NCI-H2171 treated with DMSO at 0.1 percent for 48 hours (cell line): ENCODE data around the gene LRRFIP1.

Source experiments
- DNase-seq: peaks from one replicate; lab custom pipeline; 2025; lab: John Stamatoyannopoulos, UW

Gene LRRFIP1

DNA sequence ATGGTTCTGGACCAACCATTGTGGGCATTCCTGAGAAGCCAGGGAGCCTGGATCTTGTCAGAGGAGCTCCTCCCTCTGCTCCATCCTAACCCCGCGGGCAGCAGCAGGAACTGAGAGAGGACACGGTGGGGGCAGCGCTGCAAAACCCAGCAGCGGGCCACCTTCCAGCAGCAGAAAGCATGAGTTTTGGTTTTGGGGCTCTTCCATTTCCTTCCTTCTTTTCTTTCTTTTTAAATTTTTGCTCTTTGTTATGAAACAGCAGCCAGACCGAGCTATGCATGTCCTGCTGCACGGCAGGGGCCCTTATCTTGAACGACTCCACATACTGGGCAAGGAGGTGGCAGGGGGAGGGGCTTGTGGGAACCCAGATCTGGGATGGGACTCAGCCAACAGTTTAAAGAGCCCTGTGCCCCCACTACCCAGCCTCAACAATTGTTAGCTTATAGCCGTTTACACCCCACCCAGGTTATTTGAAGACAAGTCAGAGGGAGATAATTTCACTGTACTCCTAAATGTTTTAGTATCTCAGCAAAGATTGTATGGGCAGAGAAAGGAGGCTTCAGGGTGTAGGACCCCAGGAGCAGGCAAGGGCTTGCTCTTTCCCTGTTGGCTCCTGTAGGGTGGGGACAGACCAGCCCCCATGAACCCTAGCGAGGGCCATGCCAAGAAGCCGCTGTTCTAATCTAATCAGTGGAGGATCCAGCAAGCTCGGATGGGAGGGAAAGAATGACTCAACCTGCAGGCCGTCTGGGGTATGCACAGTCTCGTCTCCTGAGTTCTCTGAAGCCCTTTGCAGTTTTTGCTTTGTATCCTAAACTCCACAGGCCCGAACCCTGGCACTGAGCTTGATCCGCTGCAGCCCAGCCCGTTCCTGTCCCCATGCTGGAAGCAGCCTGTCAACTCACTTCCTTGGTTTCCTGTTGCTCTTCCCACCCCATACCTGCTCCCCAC is 75.3 kb downstream of the LRRFIP1 start:
- DNase-seq: no peak

DNA sequence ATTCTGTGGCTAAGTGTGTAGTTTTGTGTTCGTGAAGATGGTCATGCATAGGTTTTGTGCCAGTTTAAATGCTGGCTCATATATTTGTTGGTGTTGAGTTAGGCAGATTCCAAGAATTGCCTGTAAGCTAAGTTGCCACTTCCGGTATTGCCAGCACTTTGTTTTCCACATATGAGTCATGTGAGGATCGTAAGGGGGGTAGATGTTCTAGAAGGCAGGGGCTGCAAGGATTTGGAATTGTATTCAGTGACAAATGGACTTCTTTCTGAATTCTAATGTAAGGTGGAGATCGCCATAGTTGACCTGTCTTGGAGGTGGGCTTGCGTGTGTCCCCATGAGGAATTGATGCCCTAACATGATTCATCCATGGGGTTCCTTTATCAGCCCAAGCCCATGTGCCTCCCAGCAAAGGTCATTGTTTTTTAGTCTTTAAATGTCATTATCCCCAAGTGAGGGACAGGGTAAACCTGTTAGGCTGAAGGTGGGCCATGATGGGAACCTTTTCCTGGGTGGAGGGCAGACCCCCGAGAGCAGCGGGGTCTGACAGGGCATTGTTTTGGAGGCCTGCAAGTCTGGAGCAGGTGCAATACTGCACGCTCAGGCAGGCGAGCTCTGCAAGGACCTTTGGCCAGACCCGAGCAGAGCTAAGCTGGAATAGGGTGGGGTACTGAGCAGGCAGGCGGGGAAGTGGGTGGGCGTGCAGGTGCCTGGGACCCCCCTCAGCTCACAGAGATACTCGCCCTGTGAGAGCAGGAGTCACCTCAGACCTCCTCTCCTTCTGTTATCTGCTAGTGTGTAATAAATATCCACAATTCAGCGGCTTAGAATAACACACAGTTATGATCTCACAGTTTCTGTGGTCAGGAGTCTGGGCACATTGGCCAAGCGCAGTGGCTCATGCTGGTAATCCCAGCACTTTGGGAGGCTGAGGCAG is 77.4 kb downstream of the LRRFIP1 start:
- no peak for DNase-seq

DNA sequence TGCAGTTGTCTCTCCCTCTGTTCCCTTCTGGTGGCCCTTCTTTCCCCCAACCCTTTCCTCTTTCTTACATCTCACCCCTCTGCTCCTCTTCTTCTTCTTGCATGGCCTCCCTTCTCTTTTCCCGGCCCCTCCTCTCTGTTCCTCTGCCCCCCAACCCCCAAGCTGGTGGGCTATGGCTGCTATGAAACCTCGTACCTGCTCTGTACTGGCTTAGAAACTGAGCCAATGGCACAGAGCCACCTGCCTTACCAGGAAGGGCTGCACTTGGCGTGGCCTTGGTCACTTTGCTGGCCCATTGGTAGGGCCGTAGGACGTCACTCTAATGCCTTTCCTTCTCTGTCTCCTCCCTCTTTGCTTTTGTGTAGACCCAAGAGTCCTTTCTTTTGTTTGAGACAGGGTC is 78.9 kb downstream of the LRRFIP1 start:
- no peak for DNase-seq

DNA sequence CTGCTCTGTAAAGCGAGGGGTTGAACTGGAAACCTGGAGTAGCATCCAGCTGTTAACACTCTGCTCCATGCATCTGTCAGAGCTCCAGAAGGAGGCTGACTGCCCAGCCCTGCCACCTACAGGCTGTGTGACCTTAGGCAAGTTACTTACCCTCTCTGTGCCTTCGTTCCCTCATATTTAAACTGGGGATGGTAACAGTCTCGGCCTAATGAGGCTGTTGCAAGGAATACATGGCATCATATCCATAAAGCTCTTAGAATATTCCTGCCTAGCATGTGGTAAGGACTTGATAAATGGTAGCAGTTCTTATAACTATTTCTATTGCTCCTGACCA is 80.6 kb downstream of the LRRFIP1 start:
- DNase-seq: no peak

DNA sequence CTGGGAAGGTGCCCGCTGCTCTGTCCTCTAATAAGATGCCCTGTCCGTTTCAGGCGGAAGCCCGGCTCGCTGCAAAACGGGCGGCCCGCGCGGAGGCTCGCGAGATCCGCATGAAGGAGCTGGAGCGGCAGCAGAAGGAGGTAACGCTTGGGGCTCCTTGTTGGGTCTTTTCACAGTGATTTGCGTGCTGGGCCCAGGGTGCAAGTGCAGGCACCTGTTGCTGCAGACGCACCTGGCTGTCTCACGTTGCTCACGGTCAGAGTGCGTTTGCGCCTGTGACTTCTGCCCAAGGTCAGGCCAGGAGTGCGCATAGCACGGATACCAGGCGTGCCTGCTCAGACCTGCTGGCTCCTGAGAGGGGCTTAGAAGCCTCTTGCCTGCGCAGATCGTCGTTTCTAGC is 81.1 kb downstream of the LRRFIP1 start:
- DNase-seq: no peak

DNA sequence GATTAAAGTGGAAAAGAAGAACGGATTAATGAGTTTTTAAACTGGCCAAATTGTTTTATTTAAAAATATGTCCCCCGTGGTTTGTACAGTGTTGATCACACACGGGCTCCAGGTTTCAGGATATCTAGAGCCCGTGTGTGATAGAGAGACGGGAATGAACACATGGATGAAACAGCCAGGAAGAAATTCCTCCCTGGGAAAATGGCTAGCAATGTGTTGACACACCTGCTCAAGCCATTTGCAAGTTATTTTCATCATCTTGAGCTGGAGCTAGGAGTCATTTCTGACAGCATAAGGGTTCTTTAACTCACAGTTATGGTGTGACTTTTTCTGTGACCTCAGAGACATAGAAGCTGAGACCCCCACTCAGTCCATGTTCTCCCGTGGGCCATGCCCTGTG is 81.6 kb downstream of the LRRFIP1 start:
- no peak for DNase-seq

DNA sequence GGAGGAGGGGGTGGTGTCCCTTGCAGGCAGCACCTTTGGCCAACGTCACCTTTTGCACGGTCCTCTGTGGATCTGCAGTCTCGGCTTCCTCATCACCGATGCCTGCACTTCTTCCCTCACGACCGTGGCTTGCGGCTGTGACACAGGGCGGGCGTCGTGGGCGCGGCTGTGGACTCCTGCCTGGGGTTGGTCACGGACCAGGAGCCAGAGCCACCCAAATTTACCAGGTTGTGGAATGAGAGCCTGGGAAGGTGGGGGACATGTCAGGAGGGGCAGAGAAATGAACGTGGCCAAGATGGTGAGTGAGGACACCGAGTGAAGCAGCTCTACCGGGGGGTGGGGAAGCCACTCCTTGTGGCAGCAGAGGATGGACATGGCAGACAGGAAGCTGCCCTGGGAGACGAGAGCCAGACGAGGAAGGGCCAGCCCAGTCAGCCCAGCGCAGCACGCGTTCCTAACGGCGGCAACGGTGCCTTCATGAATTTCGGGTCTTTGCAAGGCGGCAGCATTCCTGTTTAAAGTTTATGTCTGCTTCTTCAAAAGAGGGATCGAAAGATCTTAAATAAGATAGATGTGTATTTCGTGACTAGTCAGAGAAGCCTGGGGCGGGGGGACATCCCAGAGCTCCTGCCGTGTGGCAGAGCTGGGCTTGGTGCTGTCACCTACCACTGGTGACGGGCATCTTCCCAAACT is 84.2 kb downstream of the LRRFIP1 start:
- no peak for DNase-seq

DNA sequence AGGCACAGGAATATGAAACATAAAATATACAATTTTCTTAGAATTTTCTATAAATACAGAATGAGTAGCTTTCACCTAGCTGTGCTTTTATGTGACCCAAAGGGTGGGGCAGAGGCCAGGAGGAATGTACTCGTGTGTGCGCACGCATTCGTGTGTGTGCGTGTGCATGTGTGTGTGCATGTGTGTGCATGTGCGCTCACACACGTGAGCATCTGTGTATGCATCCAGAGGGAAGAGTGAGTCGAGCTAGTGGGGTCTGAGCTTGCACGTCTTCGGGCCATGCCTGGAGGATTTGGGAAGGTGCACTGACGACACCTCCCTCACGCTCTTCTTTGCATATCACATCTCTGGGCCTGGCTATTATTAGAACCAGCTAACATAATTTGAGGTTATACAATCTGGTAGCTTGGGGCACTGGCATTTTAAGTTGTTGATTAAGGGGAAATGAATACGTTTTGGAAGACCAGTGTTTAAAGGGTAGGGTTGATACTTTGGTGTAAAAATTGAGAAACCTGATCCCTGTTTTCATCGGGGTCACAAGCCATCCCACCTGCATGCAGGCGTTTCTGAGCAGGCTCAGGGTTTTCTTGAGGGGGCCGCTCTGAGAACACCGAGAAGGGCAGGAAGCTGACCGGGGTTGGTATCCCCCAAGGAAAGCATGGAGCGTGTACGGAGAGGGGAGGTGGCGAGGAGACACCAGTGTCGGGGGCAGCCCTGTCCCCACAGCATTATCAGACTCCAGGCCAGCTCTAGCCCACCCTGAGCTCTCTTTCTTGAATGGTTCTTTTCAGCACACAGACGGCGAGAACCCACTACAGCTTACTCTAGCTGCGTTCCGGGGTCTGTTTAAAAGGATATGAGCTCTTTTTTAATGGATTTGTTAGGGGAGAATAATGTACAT is 85.3 kb downstream of the LRRFIP1 start:
- no peak for DNase-seq

DNA sequence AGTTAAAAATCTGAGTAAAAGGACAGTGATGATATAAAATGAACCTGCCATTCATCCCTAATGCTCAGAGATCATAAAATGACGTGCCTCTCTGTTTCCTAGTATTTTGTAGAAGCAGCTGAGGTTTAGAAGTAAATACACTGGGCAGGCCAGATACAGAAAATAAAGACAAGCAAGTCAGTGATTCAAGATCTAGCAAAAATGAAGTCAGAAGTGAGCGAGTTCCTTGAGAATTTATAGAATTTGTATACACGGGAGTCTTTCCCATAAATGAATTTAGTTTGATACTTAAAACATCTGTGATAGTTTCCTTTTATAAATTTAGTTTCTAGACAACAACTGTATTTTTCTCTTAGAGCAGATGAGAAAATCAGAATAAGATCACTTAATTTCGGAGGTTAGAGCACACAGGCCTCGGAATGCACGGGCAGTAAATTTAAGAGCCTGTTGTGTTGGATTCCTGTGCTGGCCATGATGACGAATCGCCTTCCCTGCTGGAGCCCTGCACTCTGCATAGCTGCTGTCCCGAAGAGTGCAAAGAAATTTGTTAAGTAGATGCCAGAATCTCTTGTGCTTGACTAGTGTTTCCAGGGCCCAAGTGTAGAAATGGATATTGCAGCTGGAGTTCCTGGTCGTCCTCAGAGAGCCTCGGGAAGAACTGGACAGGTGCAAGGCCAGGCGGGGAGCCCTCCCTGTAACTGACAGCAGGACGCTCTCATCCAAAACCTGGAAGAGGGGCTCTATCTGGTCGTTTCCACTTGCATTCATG is 87.5 kb downstream of the LRRFIP1 start:
- no peak for DNase-seq

DNA sequence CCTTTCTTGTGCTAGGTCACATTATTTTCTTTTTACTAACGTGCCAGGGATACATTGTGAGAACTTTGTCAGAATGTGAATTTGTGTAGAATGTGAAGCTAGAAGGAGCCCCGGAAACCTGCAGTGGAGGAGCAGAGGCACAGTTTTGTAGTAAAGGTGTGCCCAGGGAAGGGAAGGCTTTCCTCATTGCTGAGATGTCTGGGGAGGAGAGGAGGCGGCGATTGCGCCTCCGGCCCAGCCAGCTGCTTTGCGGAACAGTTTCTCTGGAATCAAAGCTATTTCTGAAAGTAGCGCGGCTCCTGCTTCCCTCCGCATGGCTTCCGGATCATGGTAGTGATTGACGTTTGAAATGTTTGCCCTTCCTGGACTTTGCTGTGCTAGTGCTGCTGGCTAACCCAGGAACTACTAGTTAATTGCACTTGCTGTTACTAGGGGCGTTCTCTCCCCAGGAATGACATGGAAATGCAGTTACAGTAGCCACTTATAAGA is 88.1 kb downstream of the LRRFIP1 start:
- no peak for DNase-seq

DNA sequence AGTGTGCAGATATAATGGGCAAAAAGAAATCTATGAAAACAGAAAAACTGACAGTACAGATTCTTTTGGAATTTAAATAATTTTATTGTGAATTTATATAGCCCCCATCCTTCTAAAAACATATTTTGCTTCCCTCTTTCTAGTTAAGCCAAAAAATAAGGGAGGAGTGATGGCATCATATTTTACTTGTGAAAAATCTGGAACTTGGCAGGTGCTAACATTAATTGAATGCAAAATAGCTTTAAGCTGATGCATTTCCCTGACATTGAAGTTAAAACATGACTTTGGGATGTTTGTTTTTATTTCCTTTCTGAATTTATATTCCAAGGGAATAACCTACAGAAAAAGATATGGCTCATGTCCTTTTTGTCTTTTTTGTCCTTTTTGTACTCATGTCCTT is 88.6 kb downstream of the LRRFIP1 start:
- DNase-seq: no peak

DNA sequence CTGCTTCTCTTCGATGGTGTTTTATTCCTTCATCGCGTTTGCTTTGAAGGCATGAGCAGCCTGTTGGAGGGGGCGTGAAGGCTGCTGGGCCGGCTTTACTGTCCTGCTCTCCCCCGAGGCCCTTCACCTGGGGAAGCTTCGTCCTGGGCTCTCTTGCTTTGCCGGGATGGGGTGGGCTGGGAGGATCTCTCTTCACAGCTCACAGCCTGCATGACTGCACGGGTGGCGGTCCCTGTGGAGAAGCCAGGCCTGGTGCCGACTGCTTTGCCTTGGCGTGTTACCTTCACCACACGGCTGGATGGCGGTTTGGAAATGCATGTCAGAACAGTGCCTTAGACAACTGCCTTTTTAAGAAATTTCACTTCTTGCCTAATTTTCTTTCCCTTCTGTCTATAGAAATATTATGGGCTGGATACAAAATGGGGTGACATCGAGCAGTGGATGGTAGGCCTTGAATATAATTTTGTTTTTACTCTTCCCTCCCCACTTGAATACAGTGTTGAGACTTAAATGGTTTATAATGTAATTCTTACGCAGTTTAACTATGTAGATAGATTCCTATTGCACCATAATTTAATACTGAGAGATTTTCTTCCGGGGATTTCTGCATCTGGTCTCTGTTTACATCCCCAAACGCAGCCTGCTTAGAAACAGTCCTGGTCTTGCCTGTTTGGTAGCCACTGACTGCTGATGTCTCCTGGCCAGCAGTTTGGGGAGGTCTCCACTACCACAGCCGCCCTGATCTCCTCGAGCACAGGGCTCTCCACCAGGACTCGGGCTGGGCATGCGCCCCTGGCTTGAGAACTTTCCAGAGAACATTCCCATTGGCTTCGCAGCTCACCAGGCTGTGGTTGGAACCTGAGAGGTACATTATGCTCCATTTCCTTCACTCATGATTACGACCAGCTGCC is 90.2 kb downstream of the LRRFIP1 start:
- no peak for DNase-seq

DNA sequence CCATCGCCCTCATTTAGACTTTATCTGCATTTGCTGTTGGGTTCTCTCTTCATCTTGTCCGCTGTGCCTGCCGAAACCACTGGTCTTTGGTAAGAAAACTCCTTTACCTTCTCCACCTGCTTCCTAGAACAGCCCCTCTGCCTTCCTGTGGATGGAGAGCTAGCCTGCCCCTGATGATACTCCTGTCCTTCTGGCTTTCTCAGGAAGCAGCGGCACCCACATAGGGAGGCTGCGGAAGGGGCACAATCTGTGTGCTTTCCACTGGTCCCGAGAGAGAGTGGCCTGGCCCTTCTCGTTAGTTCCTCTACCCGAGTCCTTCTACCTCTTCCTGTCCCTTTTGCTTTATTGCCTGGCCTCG is 90.9 kb downstream of the LRRFIP1 start:
- no peak for DNase-seq

DNA sequence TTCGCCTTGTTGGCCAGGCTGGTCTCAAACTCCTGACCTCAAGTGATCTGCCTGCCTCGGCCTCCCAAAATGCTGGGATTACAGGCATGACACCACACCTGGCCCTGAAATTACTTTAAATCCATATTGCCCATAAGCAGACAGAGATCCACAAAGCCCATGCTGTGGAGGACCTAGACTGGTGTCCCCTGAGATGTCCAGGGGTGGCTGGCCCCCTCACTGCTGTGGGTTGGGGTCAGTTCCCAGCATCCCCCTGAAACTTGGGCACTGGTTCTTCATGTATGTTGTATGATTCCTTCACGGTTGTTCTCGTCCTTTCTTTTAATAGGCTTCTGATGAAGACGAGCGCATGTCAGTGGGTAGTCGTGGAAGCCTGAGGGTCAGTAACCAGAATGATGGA is 93.1 kb downstream of the LRRFIP1 start:
- DNase-seq: no peak

DNA sequence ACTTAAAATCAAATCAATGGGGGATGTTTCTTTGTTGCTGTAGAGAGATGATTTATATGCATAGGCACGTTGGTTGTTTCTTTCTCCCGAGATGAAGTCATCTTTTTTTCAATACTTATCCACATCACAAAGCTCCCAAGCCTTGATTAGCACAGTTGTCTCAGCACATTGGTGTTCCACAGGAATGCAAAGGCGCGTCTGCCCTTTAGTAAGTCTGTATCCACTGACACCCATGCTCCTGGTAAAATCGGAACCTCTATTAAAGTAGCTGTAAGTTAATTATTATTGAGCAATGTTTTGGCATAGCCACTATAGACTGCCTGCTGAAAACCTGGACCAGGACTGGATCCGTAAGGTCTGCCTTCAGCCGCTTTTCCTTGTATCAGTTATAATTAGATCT is 93.6 kb downstream of the LRRFIP1 start:
- DNase-seq: no peak

DNA sequence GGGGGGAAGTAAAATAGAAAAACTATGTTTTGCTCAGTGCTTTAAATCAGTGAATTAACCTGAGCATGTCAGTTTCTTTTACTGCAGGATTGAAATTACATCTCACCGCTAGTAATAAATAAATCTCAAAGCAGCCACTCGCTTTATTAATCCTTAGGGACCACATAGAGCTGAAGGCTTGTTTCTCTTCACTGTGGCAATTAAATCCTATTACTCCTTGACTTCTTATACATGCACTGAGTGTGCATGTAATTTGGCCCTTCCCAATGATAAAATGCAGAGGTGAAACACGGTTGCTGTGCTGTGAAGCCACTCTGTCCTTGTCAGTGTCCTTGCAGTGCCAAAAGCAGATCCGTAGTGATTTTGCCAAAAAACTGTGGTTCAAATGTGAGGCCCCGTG is 94.1 kb downstream of the LRRFIP1 start:
- no peak for DNase-seq

DNA sequence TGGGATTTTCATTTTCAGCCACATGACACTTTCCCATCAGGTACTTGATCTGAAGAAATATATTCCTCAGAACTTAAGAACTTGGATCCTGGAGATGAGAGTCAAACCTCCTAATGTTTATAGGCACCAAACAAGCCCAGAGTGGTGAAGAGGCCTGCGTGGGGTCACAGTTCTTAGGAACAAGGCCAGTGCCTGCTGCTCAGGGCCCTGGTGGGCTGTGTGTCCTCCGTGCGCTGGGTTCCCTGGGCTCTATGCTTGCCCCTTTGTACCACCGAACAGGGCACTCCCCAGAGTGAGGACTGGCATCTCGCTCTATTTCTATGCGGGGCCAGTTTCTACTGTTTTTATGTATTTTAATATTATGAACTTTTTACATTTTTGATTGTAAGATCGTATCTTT is 95.2 kb downstream of the LRRFIP1 start:
- DNase-seq: no peak

DNA sequence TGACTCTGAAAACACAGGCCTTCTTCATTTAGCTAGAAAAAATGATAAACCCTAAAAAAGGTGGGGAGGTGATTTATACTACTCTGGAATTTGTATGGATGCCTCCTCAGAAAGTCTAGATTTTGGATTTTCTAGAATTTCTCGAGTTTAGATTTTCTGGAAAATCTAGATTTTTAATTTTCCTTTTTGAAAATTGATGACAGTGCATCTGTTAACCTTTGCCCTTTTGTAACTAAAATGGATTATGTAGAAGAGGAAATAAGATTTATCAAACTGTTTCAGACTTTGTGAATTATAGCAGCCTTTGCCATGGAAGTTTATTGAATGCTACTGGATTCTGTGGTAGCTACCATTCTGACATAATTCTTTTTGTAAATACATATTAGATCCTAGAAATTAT is 95.6 kb downstream of the LRRFIP1 start:
- no peak for DNase-seq

DNA sequence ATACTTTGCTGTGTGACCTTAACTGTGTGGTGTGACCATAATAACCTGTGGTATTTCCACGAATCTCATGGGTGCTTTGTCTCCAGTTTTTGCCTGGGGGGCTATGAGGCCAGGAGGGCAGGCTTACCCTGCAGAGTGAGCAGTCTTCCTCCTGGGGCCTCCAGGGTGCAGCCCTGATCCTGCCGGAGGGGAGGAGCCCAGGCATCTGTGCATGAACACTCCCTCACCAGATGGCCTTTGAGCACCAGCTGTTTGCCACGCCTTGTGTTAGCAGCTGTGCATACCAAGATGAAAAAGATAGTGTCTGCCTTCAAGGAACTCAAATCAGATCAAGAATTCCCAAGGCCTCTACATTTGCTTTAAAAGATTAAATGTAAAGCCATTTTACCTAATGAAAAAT is 96.2 kb downstream of the LRRFIP1 start:
- DNase-seq: peak; percentile 80
